HepG2 (cell line): Measurements from ENCODE around the gene KCNK17. TPM values are rescaled to one million over a fixed set of nuclear protein-coding genes. Genes with fewer than 3 reads are reported as not detected.
A peak's percentile ranks its signal among the peaks of the same experiment; 100 is the strongest.

ENCODE experiments used
- BCL6 ChIP-seq: IDR thresholded peaks from 2 replicates; pipeline ENCODE4 v1.6.1; 2016; ENCODE audit warnings: missing genetic modification reagents, missing compliant biosample characterization
- ERF ChIP-seq: IDR thresholded peaks from 2 replicates; pipeline ENCODE4 v1.6.1; 2018; ENCODE audit warnings: missing biosample characterization, missing genetic modification reagents
- FOXA1 ChIP-seq, 2 experiments: fragments of 450-650 bp in 1 of 2; sonication (generic) in 1 of 2; formaldehyde crosslinking in 1 of 2; IDR thresholded peaks; 2 replicates each; pipeline versions ENCODE4 v1.4.0 to v1.6.1; 2016 to 2020; ENCODE audit warnings: missing genetic modification reagents in 1 of 2
- HMG20A ChIP-seq: IDR thresholded peaks from 2 replicates; pipeline ENCODE4 v1.6.1; 2016; ENCODE audit warnings: borderline replicate concordance
- HOXA3 ChIP-seq: sonication (generic); formaldehyde crosslinking; IDR thresholded peaks from 2 replicates; pipeline ENCODE4 v1.5.0; 2020; ENCODE audit warnings: missing genetic modification reagents
- HOXD1 ChIP-seq: sonication (generic); formaldehyde crosslinking; IDR thresholded peaks from 2 replicates; pipeline ENCODE4 v1.5.0; 2020; ENCODE audit warnings: missing genetic modification reagents
- MED1 ChIP-seq: sonication (generic); formaldehyde crosslinking; IDR thresholded peaks from 2 replicates; pipeline ENCODE4 v1.4.0; 2020; ENCODE audit warnings: missing genetic modification reagents
- MIER3 ChIP-seq: IDR thresholded peaks from 2 replicates; pipeline ENCODE4 v1.6.1; 2016; ENCODE audit warnings: missing compliant biosample characterization, borderline replicate concordance
- MXI1 ChIP-seq: IDR thresholded peaks from 3 replicates; pipeline ENCODE4 v1.6.1; 2012; ENCODE audit warnings: low read depth, low read length, inconsistent platforms, borderline replicate concordance
- PCBP1 ChIP-seq: fragments of 200-400 bp; formaldehyde crosslinking; IDR thresholded peaks from 2 replicates; pipeline ENCODE4 v1.6.1; 2017; ENCODE audit warnings: mild to moderate bottlenecking, low read depth, low read length, borderline replicate concordance
- RELA ChIP-seq: sonication (generic); formaldehyde crosslinking; IDR thresholded peaks from 2 replicates; pipeline ENCODE4 v1.4.0; 2020; ENCODE audit warnings: missing genetic modification reagents
- ZBED4 ChIP-seq: sonication (generic); formaldehyde crosslinking; IDR thresholded peaks from 2 replicates; pipeline ENCODE4 v1.4.0; 2020; ENCODE audit warnings: missing genetic modification reagents, borderline replicate concordance
- ZFYVE20 ChIP-seq: sonication (generic); formaldehyde crosslinking; IDR thresholded peaks from 2 replicates; pipeline ENCODE4 v1.8.0; 2023; ENCODE audit warnings: low read depth, mild to moderate bottlenecking, moderate library complexity, missing genetic modification reagents, borderline replicate concordance
- ZKSCAN1 ChIP-seq: fragments of 150-350 bp; IDR thresholded peaks from 2 replicates; pipeline ENCODE4 v1.6.1; 2014; ENCODE audit warnings: low read length
- ZNF629 ChIP-seq: sonication (generic); formaldehyde crosslinking; conservative IDR thresholded peaks from 2 replicates; pipeline ENCODE4 v1.5.0; 2020; ENCODE audit warnings: missing genetic modification reagents
- ZNF746 ChIP-seq: sonication (generic); formaldehyde crosslinking; IDR thresholded peaks from 2 replicates; pipeline ENCODE4 v1.8.0; 2022; ENCODE audit warnings: mild to moderate bottlenecking, missing genetic modification reagents
- ZSCAN22 ChIP-seq: sonication (generic); formaldehyde crosslinking; IDR thresholded peaks from 2 replicates; pipeline ENCODE4 v1.4.0; 2020; ENCODE audit warnings: mild to moderate bottlenecking, missing genetic modification reagents
- polyA plus RNA-seq, 8 experiments: library from polyadenylated mRNA; depleted of rRNA in 3 of 8; stranded (reverse) in 7 of 8; unstranded in 1 of 8; fragments of >200 nt; fragmentation: Illumina TruSeq in 4 of 8; extraction: Trizol in 4 of 8; gene quantifications; 2 replicates each; pipeline versions ENCODE4 v1.2.1 to v1.2.3, GENCODE V29; 2011 to 2016; ENCODE audit warnings: low read depth in 4 of 8, missing spikeins in 1 of 8, mixed read lengths in 1 of 8; ENCODE audit not compliant: insufficient read depth in 1 of 8
- total RNA-seq, 5 experiments: library from RNA; depleted of rRNA; stranded (reverse); fragments of >200 nt; fragmentation: Illumina TruSeq; extraction: Trizol; gene quantifications; 2 replicates each; pipeline ENCODE4 v1.2.3, GENCODE V29; 2016; ENCODE audit warnings: low read depth in 1 of 5
- TF ChIP-seq, protein P1 (sequence below): sonication (generic); formaldehyde crosslinking; IDR thresholded peaks from 2 replicates; pipeline ENCODE4 v1.5.1; 2020; ENCODE audit warnings: mild to moderate bottlenecking, moderate library complexity, missing genetic modification reagents
- TF ChIP-seq, protein P2 (sequence below): sonication (generic); formaldehyde crosslinking; IDR thresholded peaks from 2 replicates; pipeline ENCODE4 v1.4.0; 2020; ENCODE audit warnings: missing genetic modification reagents, mild to moderate bottlenecking, borderline replicate concordance
- TF ChIP-seq, protein P3 (sequence below): sonication (generic); formaldehyde crosslinking; IDR thresholded peaks from 2 replicates; pipeline ENCODE4 v1.5.1; 2020; ENCODE audit warnings: mild to moderate bottlenecking, missing genetic modification reagents
- TF ChIP-seq, protein P4 (sequence below): sonication (generic); formaldehyde crosslinking; IDR thresholded peaks from 2 replicates; pipeline ENCODE4 v1.4.0; 2020; ENCODE audit warnings: missing genetic modification reagents

The KCNK17 gene
- total and polyA plus RNA-seq, 2 of the 13 experiments (the other 11 are each of a cell fraction or from before 2014, with no cell fraction given) = not detected

- TF ChIP-seq ZBED4 (CRISPR knock-in tag) = 0 out of 2 replicates have a peak, but pooled peaks have one; percentile 30
- no peak for TF ChIP-seq ZSCAN22 (CRISPR knock-in tag)
- TF ChIP-seq, protein P1, sequence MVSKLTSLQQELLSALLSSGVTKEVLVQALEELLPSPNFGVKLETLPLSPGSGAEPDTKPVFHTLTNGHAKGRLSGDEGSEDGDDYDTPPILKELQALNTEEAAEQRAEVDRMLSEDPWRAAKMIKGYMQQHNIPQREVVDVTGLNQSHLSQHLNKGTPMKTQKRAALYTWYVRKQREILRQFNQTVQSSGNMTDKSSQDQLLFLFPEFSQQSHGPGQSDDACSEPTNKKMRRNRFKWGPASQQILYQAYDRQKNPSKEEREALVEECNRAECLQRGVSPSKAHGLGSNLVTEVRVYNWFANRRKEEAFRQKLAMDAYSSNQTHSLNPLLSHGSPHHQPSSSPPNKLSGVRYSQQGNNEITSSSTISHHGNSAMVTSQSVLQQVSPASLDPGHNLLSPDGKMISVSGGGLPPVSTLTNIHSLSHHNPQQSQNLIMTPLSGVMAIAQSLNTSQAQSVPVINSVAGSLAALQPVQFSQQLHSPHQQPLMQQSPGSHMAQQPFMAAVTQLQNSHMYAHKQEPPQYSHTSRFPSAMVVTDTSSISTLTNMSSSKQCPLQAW = 0 out of 2 replicates have a peak, but pooled peaks have one; percentile 13
- no peak for TF ChIP-seq ZNF629 (CRISPR knock-in tag)
- no peak for TF ChIP-seq RELA (CRISPR knock-in tag)
- TF ChIP-seq ZNF746 (CRISPR knock-in tag) = no peak
- TF ChIP-seq HMG20A (CRISPR knock-in tag) = peak; percentile 68; the same call in 1 of the 2 replicates
- no peak for TF ChIP-seq ERF (CRISPR knock-in tag)
- no peak for TF ChIP-seq HOXD1 (CRISPR knock-in tag)
- TF ChIP-seq, protein P2, sequence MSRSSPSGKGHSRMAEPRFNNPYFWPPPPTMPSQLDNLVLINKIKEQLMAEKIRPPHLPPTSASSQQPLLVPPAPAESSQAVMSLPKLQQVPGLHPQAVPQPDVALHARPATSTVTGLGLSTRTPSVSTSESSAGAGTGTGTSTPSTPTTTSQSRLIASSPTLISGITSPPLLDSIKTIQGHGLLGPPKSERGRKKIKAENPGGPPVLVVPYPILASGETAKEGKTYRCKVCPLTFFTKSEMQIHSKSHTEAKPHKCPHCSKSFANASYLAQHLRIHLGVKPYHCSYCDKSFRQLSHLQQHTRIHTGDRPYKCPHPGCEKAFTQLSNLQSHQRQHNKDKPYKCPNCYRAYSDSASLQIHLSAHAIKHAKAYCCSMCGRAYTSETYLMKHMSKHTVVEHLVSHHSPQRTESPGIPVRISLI (CRISPR knock-in tag) = no peak
- no peak for TF ChIP-seq ZKSCAN1
- TF ChIP-seq MIER3 (CRISPR knock-in tag) = 0 out of 2 replicates have a peak, but pooled peaks have one; percentile 34
- TF ChIP-seq, protein P3, sequence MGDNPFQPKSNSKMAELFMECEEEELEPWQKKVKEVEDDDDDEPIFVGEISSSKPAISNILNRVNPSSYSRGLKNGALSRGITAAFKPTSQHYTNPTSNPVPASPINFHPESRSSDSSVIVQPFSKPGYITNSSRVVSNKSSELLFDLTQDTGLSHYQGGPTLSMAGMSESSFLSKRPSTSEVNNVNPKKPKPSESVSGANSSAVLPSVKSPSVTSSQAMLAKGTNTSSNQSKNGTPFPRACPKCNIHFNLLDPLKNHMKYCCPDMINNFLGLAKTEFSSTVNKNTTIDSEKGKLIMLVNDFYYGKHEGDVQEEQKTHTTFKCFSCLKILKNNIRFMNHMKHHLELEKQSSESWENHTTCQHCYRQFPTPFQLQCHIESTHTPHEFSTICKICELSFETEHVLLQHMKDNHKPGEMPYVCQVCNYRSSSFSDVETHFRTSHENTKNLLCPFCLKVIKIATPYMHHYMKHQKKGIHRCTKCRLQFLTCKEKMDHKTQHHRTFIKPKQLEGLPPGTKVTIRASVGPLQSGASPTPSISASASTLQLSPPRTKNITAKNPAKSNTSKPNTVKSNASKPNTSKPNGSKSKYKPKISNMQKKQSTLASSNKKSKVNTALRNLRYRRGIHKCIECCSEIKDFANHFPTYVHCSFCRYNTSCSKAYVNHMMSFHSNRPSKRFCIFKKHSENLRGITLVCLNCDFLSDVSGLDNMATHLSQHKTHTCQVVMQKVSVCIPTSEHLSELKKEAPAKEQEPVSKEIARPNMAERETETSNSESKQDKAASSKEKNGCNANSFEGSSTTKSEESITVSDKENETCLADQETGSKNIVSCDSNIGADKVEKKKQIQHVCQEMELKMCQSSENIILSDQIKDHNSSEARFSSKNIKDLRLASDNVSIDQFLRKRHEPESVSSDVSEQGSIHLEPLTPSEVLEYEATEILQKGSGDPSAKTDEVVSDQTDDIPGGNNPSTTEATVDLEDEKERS (CRISPR knock-in tag) = peak; percentile 48; the same call in 1 of the 2 replicates
- TF ChIP-seq HOXA3 (CRISPR knock-in tag) = peak; percentile 44; the same call in 1 of the 2 replicates
- TF ChIP-seq, protein P4, sequence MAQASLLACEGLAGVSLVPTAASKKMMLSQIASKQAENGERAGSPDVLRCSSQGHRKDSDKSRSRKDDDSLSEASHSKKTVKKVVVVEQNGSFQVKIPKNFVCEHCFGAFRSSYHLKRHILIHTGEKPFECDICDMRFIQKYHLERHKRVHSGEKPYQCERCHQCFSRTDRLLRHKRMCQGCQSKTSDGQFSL = no peak
- TF ChIP-seq PCBP1 = no peak
- TF ChIP-seq ZFYVE20 (CRISPR knock-in tag) = no peak
- peak; percentile 45; the same call in 1 of the 2 replicates for TF ChIP-seq BCL6 (CRISPR knock-in tag)
- TF ChIP-seq MXI1 = 0 out of 3 replicates have a peak, but pooled peaks have one; percentile 31
- no peak for TF ChIP-seq FOXA1 (IDR thresholded peaks at IDR 0.05)
- TF ChIP-seq FOXA1 (CRISPR knock-in tag; IDR thresholded peaks at IDR 0.05) = peak; percentile 89
- TF ChIP-seq MED1 (CRISPR knock-in tag) = peak; percentile 42; the same call in 1 of the 2 replicates
These were observed 16.2 kb downstream of the KCNK17 start (continued) for GRCh38 chr6:39298061-39298460.
